Measurements from ENCODE around the gene RUSF1. TPM values are rescaled to one million over a fixed set of nuclear protein-coding genes. Genes with fewer than 3 reads are reported as not detected.
"Not testable (repeated sequence)": the region's sequence is repeated elsewhere in the genome, so short reads cannot be mapped to it uniquely, and the experiment has no call there.

Gene RUSF1
- total RNA-seq (2013): 18.2 TPM
- polyA plus RNA-seq (10 to 100 TPM; 10.3 to 45.1 (median 11.8) TPM), polyA minus RNA-seq (13.7 and 23.7 TPM in 2 replicates), total RNA-seq (3.4 to 21.2 (median 13.1) reads per million in 11 experiments)

- Histone ChIP-seq H3K4me2 (replicated peaks; ENCODE audit: extremely low read depth, low read length, poor library complexity, severe bottlenecking) (peak within 1 kb of the TSS; percentile 91), H3K36me3 (replicated peaks in 1 of 2; ENCODE audit: control insufficient read depth in 1 of 2, insufficient read depth in 2 of 2, low read length in 2 of 2) (no peaks in the 10 kb centered on the region), H3K4me3 (replicated peaks in 1 of 3; ENCODE audit: low read depth in 2 of 3, low read length in 3 of 3) (peak within 1 kb of the TSS; percentile 67 to 98 (median 96)), H3K79me2 (ENCODE audit: insufficient read depth, low read length) (peaks cover 18% of the 10 kb centered on the region), H3K27me3 (ENCODE audit: control insufficient read depth in 2 of 2, insufficient read depth in 2 of 2, low read length in 2 of 2) (no peaks in the 10 kb centered on the region), H2AFZ (ENCODE audit: insufficient read depth, low read depth, low read length, poor library complexity, severe bottlenecking) (peak within 1 kb of the TSS; percentile 97), H3K4me1 (ENCODE audit: control insufficient read depth in 1 of 2, insufficient read depth in 2 of 2, low read length in 2 of 2) (peaks cover 32 to 39% of the 10 kb centered on the region in 2 donors), H3K9ac (ENCODE audit: insufficient read depth, low read length, poor library complexity, severe bottlenecking) (peak within 1 kb of the TSS; percentile 95), H3K27ac (ENCODE audit: low read depth in 1 of 2, low read length in 2 of 2) (peak within 1 kb of the TSS; percentile 81 to 94), H3K9me3 (replicated peaks in 1 of 2; ENCODE audit: control insufficient read depth in 1 of 2, insufficient read depth in 1 of 2, low read length in 2 of 2) (peaks cover 0 to 3% of the 10 kb centered on the region in 2 donors), H4K20me1 (ENCODE audit: insufficient read depth, low read length) (no peaks in the 10 kb centered on the region)
- H3K9me3 Mint-ChIP-seq: peaks cover 0 to 5% (median 2%) of the 10 kb centered on the region in 7 donors
- no peaks in the 10 kb centered on the region for H3K27me3 Mint-ChIP-seq (ENCODE audit: low read depth in 3 of 3)
- peak; percentile 77 to 80 (median 79) for DNase-seq
- H3K27ac Mint-ChIP-seq: peak within 1 kb of the TSS; percentile 84 to 95 (median 92)
- peak within 1 kb of the TSS; percentile 90 to 91 for H3K4me3 Mint-ChIP-seq
- peaks cover 45% of the 10 kb centered on the region for H3K4me1 Mint-ChIP-seq
- intact Hi-C loops (cut with micrococcal nuclease): no loop called here
- H3K36me3 Mint-ChIP-seq: peaks cover 6 to 11% of the 10 kb centered on the region in 2 donors
- no peak for TF ChIP-seq CTCF (IDR thresholded peaks at IDR 0.05)
- under 1% methylated on average over 63 of the region's 65 CpGs for WGBS (ENCODE audit: insufficient coverage)
Measured at GRCh38 chr16:31507929-31508705, at the start of gene RUSF1. Gene RUSF1 (minus strand): TSS chr16:31508391. CDS start chr16:31508373, 18 bp downstream.

GRCh38 chr16:31542763-31543162 lies 34.6 kb upstream of the RUSF1 start:
- TF ChIP-seq CTCF (IDR thresholded peaks at IDR 0.05): no peak
- intact Hi-C loops (cut with micrococcal nuclease): no loop called here
- H4K20me1 ChIP-seq (ENCODE audit: insufficient read depth, low read length): no peaks in the 10 kb centered on the region
- H3K27ac ChIP-seq (ENCODE audit: low read depth in 1 of 2, low read length in 2 of 2): no peak overlapping the region
- peaks cover 0 to under 1% of the 10 kb centered on the region in 2 donors for H3K4me1 ChIP-seq (ENCODE audit: control insufficient read depth in 1 of 2, insufficient read depth in 2 of 2, low read length in 2 of 2)
- no peak overlapping the region for H2AFZ ChIP-seq (ENCODE audit: insufficient read depth, low read depth, low read length, poor library complexity, severe bottlenecking)
- H3K36me3 Mint-ChIP-seq: peaks cover 0 to 4% of the 10 kb centered on the region in 2 donors
- peaks cover 13 to 53% (median 45%) of the 10 kb centered on the region in 7 donors for H3K9me3 Mint-ChIP-seq
- H3K79me2 ChIP-seq (ENCODE audit: insufficient read depth, low read length): no peaks in the 10 kb centered on the region
- WGBS (ENCODE audit: insufficient coverage): no CpG with 5 or more reads among the region's 4 CpGs
- no peak overlapping the region for H3K9ac ChIP-seq (ENCODE audit: insufficient read depth, low read length, poor library complexity, severe bottlenecking)
- peaks cover 20% of the 10 kb centered on the region in 3 donors for H3K27me3 Mint-ChIP-seq (ENCODE audit: low read depth in 3 of 3)
- no peak overlapping the region for H3K4me3 ChIP-seq (replicated peaks in 1 of 3; ENCODE audit: low read depth in 2 of 3, low read length in 3 of 3)
- no peak overlapping the region for H3K27ac Mint-ChIP-seq
- peaks cover 1% of the 10 kb centered on the region for H3K4me1 Mint-ChIP-seq
- H3K9me3 ChIP-seq (replicated peaks in 1 of 2; ENCODE audit: control insufficient read depth in 1 of 2, insufficient read depth in 1 of 2, low read length in 2 of 2): peaks cover 14 to 28% of the 10 kb centered on the region in 2 donors
- H3K4me3 Mint-ChIP-seq: no peak overlapping the region
- DNase-seq: no peak
- H3K36me3 ChIP-seq (replicated peaks in 1 of 2; ENCODE audit: control insufficient read depth in 1 of 2, insufficient read depth in 2 of 2, low read length in 2 of 2): no peaks in the 10 kb centered on the region
- no peak overlapping the region for H3K4me2 ChIP-seq (replicated peaks; ENCODE audit: extremely low read depth, low read length, poor library complexity, severe bottlenecking)
- H3K27me3 ChIP-seq (ENCODE audit: control insufficient read depth in 2 of 2, insufficient read depth in 2 of 2, low read length in 2 of 2): peaks cover 6 to 17% of the 10 kb centered on the region in 2 donors

GRCh38 chr16:31539762-31540161 lies 31.6 kb upstream of the RUSF1 start:
- not testable (repeated sequence) for H3K4me1 ChIP-seq (ENCODE audit: control insufficient read depth in 1 of 2, insufficient read depth in 2 of 2, low read length in 2 of 2); H3K79me2 ChIP-seq (ENCODE audit: insufficient read depth, low read length); H3K27ac ChIP-seq (ENCODE audit: low read depth in 1 of 2, low read length in 2 of 2); H3K36me3 Mint-ChIP-seq; H3K4me3 ChIP-seq (replicated peaks in 1 of 3; ENCODE audit: low read depth in 2 of 3, low read length in 3 of 3); H3K4me3 Mint-ChIP-seq; H3K9ac ChIP-seq (ENCODE audit: insufficient read depth, low read length, poor library complexity, severe bottlenecking); H4K20me1 ChIP-seq (ENCODE audit: insufficient read depth, low read length); H3K36me3 ChIP-seq (replicated peaks in 1 of 2; ENCODE audit: control insufficient read depth in 1 of 2, insufficient read depth in 2 of 2, low read length in 2 of 2); H3K4me1 Mint-ChIP-seq; DNase-seq; H3K4me2 ChIP-seq (replicated peaks; ENCODE audit: extremely low read depth, low read length, poor library complexity, severe bottlenecking); H3K27ac Mint-ChIP-seq; H2AFZ ChIP-seq (ENCODE audit: insufficient read depth, low read depth, low read length, poor library complexity, severe bottlenecking)
- H3K9me3 Mint-ChIP-seq: peaks cover 13 to 54% (median 39%) of the 10 kb centered on the region in 7 donors
- Histone ChIP-seq H3K27me3 (ENCODE audit: control insufficient read depth in 2 of 2, insufficient read depth in 2 of 2, low read length in 2 of 2) (peaks cover 29 to 44% of the 10 kb centered on the region in 2 donors), H3K9me3 (replicated peaks in 1 of 2; ENCODE audit: control insufficient read depth in 1 of 2, insufficient read depth in 1 of 2, low read length in 2 of 2) (peaks cover 16 to 24% of the 10 kb centered on the region in 2 donors)
- peaks cover 41 to 49% (median 43%) of the 10 kb centered on the region in 3 donors for H3K27me3 Mint-ChIP-seq (ENCODE audit: low read depth in 3 of 3)
- intact Hi-C loops (cut with micrococcal nuclease): loop anchor here in 1 of 2 donors (10.0 kb wide), 1 partner anchor 145 kb away; no protein-coding TSS in a partner anchor
- WGBS (ENCODE audit: insufficient coverage): no CpG with 5 or more reads among the region's 4 CpGs

Data from CD14-positive monocyte (primary cell).